Measurements from ENCODE around the gene RYR1.
A peak's percentile ranks its signal among the peaks of the same experiment; 100 is the strongest.

The RYR1 gene

GRCh38 chr19:38543286-38543806, 109.9 kb downstream of the RYR1 start:
- no peaks in the 10 kb centered on the region for H3K27me3 ChIP-seq (replicated peaks)
- no peaks in the 10 kb centered on the region for H3K36me3 ChIP-seq (replicated peaks)
- TF ChIP-seq CTCF (IDR thresholded peaks at IDR 0.05; ENCODE audit: low read depth, low read length, missing control alignments), result no peak
- DNase-seq, result no peak
- no peak overlapping the region for H3K4me3 ChIP-seq (ENCODE audit: low read depth, low read length)
- in situ Hi-C loops (cut with HindIII; ENCODE audit: low pct_ligation_motif_present, low sequenced_read_pairs), result no loop called here
- no peak overlapping the region for H3K27ac ChIP-seq

- in situ Hi-C loops (cut with HindIII; ENCODE audit: low pct_ligation_motif_present, low sequenced_read_pairs), result no loop called here
- H3K27me3 ChIP-seq (replicated peaks), result no peaks in the 10 kb centered on the region
- peak; percentile 97 for DNase-seq
- TF ChIP-seq CTCF (IDR thresholded peaks at IDR 0.05; ENCODE audit: low read depth, low read length, missing control alignments), result no peak
- H3K36me3 ChIP-seq (replicated peaks), result no peaks in the 10 kb centered on the region
- peak overlapping the region; percentile 42 for H3K27ac ChIP-seq
- no peak overlapping the region for H3K4me3 ChIP-seq (ENCODE audit: low read depth, low read length)
Measured at GRCh38 chr19:38543807-38544568, 110.5 kb downstream of the RYR1 start.

- in situ Hi-C loops (cut with HindIII; ENCODE audit: low pct_ligation_motif_present, low sequenced_read_pairs), result no loop called here
- no peak overlapping the region for H3K4me3 ChIP-seq (ENCODE audit: low read depth, low read length)
- H3K27me3 ChIP-seq (replicated peaks), result no peaks in the 10 kb centered on the region
- H3K36me3 ChIP-seq (replicated peaks), result no peaks in the 10 kb centered on the region
- DNase-seq, result no peak
- peak overlapping the region; percentile 42 for H3K27ac ChIP-seq
- TF ChIP-seq CTCF (IDR thresholded peaks at IDR 0.05; ENCODE audit: low read depth, low read length, missing control alignments), result peak; percentile 55
Measured at GRCh38 chr19:38544569-38545315, 111.3 kb downstream of the RYR1 start.

GRCh38 chr19:38545596-38545995, 112.1 kb downstream of the RYR1 start:
- in situ Hi-C loops (cut with HindIII; ENCODE audit: low pct_ligation_motif_present, low sequenced_read_pairs), result no loop called here
- no peaks in the 10 kb centered on the region for H3K27me3 ChIP-seq (replicated peaks)
- no peak for DNase-seq
- H3K4me3 ChIP-seq (ENCODE audit: low read depth, low read length), result no peak overlapping the region
- H3K27ac ChIP-seq, result no peak overlapping the region
- TF ChIP-seq CTCF (IDR thresholded peaks at IDR 0.05; ENCODE audit: low read depth, low read length, missing control alignments), result no peak
- no peaks in the 10 kb centered on the region for H3K36me3 ChIP-seq (replicated peaks)

GRCh38 chr19:38547421-38547820, 113.9 kb downstream of the RYR1 start:
- H3K27ac ChIP-seq, result no peak overlapping the region
- no peak for TF ChIP-seq CTCF (IDR thresholded peaks at IDR 0.05; ENCODE audit: low read depth, low read length, missing control alignments)
- in situ Hi-C loops (cut with HindIII; ENCODE audit: low pct_ligation_motif_present, low sequenced_read_pairs), result no loop called here

More at GRCh38 chr19:38547421-38547820, 113.9 kb downstream of the RYR1 start:
- no peaks in the 10 kb centered on the region for H3K36me3 ChIP-seq (replicated peaks)
- no peak overlapping the region for H3K4me3 ChIP-seq (ENCODE audit: low read depth, low read length)
- DNase-seq, result no peak
- no peaks in the 10 kb centered on the region for H3K27me3 ChIP-seq (replicated peaks)

Measured in brain microvascular endothelial cell (primary cell).